ENCODE data around the gene CPN1.

- no peak for TF ChIP-seq JUN (IDR thresholded peaks at IDR 0.05; ENCODE audit: borderline replicate concordance, low read depth, low read length)
- no peak for TF ChIP-seq JUN (CRISPR knock-in tag; IDR thresholded peaks at IDR 0.05; ENCODE audit: borderline replicate concordance)
- no peak for TF ChIP-seq POLR2AphosphoS5 (IDR thresholded peaks at IDR 0.05; ENCODE audit: control insufficient read depth, insufficient read depth, low read depth, low read length)
- TF ChIP-seq MLX (CRISPR knock-in tag; conservative IDR thresholded peaks at IDR 0.05): no peak
- TF ChIP-seq ZNF592 (IDR thresholded peaks at IDR 0.05): no peak
- TF ChIP-seq POLR3A (IDR thresholded peaks at IDR 0.05; ENCODE audit: borderline replicate concordance, extremely low read depth, insufficient read depth, insufficient read length): no peak
- no peak for TF ChIP-seq TCF7L2 (IDR thresholded peaks at IDR 0.05; ENCODE audit: low read depth, low read length)
- no peak for TF ChIP-seq ZBTB2 (IDR thresholded peaks at IDR 0.05)
- TF ChIP-seq CTCF (IDR thresholded peaks at IDR 0.05 in 2 of 3, conservative IDR thresholded peaks at IDR 0.05 in 1 of 3; ENCODE audit: insufficient read depth in 2 of 3, low read depth in 1 of 3, low read length in 3 of 3): no peak
- no peak for TF ChIP-seq HNRNPL (IDR thresholded peaks at IDR 0.05; ENCODE audit: low read depth, low read length)
- TF ChIP-seq CREBBP (IDR thresholded peaks at IDR 0.05; ENCODE audit: low read depth, low read length): no peak
- TF ChIP-seq ZSCAN32 (CRISPR knock-in tag; IDR thresholded peaks at IDR 0.05): no peak
These were observed 9.2 kb downstream of the CPN1 start for GRCh38 chr10:100072514-100072913.

Measured in K562 (cell line).